GM19395 (cell line): ENCODE results near the gene DCXR.

Experiments
- ATAC-seq: cut with Tn5 transposase; IDR thresholded peaks from one replicate; pipeline ENCODE4 v1.9.1; 2021; ENCODE audit warnings: mild to moderate bottlenecking, moderate library complexity; ENCODE audit not compliant: unreplicated experiment

DCXR gene

DNA sequence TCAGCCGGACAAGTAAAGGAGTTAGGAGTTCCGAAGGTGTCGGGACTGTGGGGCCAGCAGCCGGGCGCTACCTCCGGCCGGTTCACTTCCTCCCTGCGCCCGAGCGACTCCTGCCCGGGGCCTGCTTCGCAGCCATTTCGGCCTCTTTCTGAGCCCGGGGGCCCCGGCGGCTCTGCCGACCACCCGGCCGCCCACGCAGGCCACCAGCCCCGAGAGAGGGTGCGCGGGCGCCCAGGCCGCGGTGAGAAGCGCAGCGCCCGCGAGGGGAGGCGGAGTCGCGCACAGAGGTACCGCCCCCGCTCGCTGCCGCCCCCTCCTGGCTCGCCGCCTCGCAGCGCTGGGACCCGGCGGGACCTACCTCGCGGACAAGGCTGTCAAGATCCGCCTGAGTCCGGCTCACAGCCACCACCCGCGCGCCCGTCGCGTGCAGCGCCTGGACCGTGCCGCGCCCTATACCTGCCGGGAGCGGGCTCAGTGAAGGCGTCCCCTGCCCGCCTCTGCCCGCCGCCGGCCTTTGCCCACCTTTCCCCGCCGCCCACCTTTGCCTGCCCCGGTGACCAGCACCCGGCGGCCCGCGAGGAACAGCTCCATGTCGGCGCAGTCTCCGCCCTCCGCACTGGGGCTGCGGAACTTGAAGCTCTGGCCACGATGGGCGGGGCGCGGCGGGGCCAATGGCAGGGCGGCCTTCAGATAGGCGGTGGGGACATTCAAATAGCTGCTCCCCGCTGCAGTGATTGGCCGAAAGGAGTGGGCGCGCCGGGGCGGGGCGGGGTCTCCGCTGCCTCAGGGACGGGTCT lies at the start of gene DCXR:
DCXR (minus strand) TSS at position 606 of the 797 bp plus-strand sequence; CDS start at position 591, 15 bp downstream.
- ATAC-seq, result peak; percentile 89

DNA sequence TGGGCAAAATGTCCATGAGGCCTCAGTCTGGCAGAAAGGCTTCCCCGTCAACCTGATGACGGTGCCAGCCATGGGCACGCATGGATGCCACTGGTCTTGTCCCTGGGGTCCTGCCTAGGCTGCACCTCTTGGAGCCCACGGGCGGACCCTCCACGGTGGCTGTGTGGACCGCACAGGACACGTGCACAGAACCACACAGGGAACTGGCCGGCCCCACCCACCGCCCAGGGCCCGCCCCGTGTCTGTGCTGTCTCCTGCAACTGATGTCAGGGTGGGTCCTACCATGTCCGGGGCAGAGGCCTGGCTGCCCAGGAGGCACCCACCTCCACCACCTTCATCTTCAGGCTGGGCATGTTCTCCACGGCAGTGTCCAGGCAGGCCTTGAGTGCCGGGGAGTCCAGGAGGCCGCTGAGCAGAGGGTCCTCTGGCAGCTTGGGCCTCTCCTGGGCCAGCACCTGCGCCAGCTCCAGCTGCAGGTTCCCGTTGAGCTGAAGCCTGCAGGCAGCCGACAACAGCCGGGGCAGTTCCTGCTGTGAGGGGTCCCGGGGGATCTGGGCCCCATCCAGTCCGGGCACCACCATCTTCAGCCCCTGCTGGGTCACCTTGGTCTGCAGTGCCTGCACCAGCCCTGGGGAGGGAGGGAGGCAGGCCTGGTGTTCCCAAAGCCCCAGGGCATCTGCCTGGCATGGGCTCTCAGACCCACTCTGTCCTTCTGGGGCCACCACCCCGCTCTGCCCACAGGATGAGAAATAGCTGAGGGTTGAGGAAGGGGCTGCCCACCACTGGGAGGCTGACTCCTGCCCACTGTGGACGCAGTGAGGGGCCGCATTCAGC lies 48.7 kb upstream of the DCXR start:
- no peak for ATAC-seq

DNA sequence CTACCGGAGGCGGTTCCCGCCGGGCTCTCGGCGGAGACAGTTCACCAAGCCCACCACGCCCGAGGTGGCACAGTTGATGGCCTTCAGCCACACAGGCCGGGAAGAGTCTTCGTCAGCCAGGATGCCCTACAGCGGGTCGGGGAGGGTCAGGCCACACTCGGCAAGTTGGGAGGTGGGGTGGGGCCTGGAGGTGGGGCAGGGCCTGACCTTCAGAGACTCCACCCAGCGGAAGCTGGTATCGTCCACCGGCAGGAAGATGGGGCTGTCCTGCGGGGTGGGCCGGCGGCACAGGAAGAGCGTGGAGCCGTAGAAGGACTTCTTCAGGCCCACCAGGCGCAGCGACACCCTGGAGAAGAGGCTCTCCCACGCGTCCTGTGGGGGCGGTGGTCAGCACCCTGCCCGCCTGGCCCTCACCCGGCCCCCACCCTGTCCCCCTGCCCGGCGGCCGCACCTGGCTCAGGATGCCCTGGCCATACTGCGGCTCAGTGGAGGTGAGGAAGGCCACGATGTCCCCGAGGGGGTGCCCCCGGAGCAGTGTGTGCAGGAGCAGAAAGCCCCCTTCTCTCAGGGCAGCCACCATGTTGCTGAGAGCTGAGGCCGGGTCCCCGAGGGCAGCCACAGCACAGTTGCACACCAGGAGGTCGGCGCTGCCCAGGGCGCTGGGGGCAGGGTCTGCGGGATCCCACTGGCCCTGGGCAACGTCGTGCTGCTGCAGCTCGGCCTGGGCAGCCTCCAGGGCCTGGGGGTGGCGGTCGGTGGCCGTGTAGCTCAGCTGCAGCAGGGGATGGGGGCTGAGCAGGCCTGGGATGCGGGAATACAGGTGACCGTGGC lies 47.7 kb upstream of the DCXR start:
- ATAC-seq, result no peak

DNA sequence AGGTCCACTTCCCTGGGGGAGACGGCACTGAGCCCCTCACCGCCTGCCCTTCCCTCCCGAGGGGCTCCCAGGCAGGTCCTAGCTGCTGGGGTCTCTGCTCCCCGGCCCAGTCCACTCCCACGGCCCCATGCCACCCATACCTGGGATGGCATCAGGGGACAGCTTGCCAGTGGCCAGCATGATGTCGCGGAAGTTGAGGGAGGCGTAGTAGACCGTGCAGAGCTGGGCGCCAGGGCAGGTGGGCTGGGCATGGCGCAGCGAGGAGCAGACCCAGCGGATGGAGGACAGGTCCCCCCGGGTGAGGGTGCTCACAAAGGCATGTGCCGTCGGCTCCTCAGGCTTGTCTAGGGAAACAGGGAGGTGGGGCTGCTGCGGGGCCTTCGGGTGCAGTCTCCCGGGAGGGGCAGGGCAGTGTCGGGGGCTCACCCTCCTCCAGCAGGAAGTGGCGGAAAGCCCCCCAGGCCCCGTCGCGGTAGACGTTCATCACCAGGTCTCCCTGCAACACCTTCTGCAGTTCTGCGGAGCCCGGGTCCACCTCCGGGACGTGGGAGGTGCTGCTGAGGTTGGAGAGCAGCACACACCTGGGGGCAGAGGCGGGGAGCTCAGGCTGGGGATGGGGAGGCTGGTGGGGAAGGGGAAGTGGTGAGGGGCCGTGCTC lies 47.0 kb upstream of the DCXR start:
- ATAC-seq, result no peak

DNA sequence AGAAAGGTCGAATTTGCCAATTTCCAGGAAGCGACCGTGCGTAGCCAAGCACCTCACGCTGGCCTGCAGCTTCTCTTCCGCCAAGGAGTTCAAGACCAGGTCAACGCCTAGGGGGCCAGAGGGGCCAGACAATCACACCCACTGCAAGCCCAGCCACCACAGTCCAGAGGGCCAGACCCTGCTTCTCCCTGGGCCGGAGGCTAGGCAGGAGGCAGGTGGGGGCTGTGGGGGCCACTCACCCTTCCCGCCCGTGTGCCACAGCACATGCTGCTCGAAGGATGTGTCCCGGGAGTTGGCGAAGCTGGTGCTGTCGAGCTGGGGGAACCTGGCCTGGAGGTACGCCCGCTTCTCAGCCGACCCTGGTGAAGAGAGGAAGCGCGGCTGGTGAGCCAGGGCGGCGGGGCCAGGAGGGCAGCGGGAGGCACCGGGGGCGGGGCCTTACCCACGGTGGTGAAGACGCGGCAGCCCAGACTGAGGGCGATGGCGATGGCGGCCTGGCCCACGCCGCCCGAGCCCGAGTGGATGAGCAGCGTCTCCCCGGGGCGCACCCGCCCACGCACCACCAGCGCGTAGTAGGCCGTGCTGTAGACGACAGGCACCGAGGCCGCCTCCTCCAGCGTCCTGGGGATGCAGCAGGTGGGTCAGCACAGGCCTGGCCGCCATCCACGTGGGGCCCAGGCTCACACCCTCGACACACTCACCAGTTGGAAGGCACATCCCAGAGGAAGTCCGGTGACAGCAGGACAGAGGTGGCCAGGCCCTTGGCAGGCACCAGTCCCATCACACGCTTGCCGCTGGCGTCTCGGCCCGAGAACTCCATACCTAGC lies 46.2 kb upstream of the DCXR start:
- ATAC-seq, result no peak

DNA sequence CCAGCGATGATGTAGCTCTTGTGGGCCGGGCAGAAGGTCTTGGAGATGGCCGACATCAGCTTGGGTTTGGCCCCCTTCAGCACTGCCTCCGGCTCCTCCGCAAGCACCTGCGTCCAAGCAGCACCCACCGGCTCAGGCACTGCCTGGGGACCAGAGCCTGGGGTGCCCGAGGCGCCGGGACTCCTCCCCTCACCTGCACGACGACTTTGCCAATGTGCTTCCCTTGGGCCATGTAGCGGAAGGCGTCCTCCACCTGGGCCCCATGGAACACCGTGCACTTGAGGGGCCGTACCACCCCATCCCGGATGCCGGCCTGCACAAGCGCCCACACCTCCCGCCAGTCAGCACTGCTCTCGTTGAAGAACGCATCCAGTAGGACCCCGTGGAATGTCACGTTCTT lies 45.5 kb upstream of the DCXR start:
- ATAC-seq, result no peak

DNA sequence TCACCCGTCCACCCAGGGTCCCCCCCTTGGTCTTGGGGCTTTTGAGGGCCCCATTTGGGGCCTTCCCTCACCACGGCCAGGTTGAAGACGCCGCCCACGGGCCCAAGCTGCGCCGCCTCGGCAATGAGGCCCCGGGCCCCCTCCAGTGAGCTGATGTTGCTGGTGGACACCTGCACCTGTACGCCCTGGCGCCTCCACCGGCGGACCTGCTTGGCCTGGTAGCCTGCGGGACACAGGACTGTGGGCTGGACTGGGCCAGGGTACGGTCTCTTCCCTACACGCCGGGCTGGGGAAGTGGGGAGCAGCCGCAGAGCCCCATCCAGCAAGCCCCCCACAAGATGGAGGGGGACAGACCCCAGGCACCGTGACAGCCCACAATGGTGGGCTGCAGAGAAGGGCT lies 45.0 kb upstream of the DCXR start:
- ATAC-seq, result no peak

DNA sequence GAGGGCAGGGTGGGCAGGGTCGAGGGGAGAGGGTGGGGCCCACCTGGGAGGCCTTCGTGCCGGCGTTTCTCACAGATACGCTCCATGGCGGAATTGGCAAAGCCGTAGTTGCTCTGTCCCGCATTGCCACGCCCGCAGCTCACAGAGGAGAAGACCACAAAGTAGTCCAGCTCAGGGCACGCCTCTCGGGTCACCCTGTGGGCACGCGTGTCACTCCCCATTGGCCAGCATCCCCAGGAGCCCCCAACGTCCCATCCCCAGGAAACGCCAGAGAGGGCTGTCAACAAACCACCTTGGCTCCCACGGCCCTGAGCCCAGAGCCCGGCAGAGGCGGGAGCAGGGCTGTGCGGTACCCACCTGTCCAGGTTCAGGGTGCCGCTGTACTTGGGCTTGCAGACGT lies 44.5 kb upstream of the DCXR start:
- no peak for ATAC-seq

DNA sequence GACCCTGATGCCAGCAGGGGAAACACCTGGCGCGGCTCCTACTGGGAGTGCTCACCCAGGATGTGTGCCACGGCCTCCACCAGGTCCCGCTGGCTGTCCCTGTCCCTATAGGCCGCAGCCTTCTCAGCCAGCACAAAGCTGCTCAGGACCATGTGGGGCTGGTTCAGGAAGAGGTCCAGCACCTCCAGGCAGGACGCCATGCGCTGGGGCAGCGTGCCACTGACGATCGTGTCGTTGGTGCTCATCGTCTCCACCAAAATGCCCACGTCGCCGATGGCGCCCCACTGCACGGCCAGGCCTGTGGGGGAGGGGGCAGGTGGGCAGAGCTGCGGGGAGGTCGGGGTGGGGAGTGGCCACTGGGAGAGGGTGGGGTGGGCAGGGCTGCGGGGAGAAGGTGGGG lies 44.0 kb upstream of the DCXR start:
- ATAC-seq, result no peak

DNA sequence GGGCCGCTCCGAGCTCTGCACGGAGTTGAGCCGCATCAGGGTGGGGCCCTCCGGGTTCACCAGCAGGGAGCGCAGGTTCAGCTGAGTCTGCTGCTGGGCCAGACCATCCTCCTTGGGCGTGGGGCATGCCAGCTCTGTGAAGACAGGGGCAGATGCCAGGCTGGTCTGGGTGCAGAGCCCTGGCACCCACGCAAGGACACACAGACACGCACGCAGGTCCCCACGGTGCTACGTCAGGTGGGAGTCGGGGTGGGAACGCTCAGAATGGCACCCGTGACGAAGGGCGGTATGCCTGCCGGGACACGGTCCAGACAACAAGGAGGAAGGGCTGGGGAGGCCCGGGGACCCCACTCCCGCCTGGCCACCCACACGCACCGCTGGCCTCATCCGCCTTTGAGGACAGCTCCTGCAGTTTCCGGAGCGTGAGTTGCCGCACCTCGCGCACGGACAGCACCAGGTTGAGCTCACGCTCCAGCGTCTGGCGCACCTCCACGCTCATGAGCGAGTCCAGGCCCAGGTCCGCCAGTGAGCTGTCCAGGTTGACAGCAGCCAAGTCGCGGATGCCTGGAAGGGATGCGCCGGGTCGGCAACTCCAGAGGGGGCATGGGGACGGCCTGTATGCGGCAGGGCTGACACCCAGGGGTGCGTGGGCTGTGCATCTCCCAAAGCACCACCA lies 43.4 kb upstream of the DCXR start:
- no peak for ATAC-seq

DNA sequence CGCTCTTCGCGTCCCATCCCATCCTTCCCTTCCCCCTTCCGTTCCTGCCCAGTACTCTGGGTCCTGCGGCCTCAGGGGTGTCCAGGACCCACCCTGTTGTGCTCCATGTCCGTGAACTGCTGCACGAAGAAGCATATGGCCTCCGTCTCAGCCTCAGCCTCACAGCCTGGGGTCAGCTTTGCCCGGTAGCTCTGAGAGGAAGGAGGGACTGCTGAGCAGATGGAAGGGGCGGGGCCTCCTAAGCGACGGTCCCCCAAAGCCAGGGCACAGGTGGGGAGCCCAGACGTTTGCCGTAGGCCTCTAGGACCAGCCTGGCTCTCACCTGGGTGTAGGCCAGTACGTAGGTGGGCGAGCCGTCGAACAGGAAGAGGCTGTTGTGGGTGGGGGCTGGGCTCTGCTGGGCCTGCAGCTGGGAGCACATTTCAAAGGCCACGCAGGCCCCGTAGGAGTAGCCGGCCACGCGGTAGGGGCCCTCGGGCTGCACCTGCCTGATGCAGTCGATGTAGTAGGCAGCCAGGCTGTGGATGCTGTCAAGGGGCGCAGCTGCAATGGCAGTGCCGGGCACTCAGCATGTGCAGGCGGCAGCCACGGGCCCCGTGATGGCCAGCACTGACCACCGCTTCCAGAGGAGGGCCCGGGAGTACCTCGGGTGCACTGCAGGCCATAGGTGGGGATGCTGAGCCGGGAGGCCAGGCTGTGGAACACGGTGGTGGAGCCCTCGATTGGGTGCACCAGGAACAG lies 42.7 kb upstream of the DCXR start:
- ATAC-seq, result no peak

DNA sequence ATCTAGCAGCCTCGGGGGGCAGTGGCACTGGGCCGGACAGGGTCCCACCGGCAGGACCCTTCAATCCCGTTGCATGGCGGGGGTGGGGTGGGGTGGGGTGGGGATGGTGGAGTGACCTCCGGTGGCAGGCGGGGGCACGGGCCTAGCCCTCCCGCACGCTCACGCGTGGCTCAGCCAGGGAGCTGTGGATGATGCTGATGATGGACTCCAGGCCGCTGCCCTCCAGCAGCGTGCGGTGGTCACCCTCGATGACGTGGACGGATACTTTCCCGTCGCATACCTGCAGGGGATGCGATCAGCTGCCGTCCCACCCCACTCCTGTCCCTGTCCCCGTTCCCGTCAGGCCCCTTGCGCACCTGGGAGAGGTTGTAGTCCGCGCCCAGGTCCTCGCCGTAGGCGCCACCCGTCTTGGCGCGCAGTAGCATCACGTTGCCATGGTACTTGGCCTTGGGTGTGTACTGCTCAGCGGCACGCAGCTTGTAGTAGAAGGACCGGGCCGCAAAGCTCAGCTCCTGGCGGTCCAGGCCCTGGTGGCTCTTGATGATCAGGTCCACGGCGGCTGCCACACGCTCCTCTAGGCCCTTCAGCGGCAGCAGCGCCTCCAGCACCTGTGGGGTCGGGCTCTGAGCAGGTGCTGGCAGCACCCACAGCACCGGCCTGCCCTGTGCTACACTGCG lies 41.6 kb upstream of the DCXR start:
- ATAC-seq, result no peak

DNA sequence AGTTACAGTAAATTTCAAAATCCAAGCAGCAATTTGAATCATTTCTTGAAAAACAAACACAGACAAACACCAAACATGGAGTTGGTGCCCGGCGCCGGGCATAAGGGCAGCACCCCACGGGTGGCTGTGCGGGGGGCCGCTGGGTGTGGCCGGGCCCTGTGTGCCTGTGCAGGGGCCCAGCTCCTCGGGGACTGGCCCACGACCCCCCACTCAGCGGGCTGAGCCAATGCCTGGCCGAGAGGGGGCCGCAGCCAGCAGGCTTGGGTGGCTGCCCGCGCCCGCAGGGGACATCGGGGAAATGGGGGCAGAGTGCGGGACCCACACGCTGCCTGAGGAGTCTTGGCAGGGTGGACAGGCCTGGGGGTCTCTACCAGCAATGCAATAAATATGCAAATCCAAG lies 40.9 kb upstream of the DCXR start:
- ATAC-seq, result no peak

DNA sequence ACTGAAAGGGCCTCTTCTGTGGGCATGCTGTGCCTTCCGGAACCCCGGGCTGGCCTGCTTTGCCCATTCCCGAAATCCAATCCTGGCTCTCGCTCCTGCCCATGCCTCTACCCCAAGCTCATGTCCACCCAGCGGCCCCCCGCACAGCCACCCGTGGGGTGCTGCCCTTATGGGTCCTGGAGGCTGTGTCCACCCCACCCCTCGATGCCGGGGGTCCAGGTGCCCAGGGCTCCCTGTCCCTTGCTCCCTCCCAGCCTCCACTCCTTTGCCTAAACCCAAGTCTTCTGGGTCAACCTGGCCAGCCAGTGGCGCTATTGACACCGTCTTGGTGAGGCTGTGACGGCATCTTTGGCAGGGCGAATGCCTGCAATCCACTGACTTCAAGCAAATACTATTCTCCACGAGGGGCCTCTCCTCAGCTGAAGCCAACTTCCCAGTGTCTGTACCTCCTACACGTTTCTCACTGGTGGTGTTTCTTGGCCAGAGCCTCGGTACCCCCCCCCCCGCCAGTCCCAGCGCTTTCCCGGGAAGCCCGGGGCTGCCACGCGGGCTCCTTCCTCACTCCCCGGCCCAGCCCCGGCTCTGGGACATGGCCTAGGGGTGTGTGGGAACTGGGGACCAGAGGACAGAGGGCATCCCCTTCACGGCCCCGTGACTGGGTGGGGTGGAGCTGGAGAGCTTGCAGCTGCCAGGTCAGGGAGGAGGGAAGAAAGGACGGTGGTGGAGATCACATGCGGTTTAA lies 40.3 kb upstream of the DCXR start:
- ATAC-seq, result no peak

DNA sequence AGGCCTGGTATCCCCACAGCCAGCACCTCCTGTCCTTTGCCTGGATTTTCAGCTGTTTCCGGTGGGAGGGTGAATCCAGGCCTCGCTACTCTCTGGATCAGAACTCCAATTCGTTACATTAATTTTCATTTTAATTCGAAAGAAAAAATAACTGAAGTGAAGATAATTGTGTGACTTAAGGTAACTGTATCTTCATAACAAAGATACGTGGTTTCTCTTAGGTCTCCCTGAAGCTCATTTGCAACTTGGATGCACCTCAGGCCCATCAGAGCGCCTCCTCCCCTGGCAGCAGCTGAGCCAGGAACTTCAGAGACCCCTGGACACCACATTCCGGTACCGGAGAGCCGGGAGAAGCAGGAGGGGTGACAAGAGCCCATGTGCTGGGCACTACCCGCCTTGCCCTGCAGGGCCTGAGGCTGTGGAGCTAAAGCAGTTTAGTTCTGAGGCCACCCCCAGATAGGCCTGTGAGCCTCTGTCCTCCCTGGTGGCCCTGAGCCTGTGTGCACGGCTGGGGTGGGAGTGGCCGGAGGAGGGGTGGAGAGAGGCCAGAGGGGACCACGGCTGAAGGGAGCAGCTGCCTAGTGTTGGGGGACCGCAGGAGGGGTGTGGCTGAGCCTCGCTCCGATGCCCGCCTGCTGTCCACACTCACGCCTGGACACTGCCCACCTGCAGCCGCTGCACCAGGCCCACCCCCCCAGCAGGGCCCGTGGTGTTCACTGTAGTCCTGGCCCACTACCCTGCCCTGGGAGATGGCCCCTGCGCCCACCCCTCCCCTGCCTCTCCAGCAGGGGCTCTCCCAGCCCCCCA lies 39.5 kb upstream of the DCXR start:
- no peak for ATAC-seq

DNA sequence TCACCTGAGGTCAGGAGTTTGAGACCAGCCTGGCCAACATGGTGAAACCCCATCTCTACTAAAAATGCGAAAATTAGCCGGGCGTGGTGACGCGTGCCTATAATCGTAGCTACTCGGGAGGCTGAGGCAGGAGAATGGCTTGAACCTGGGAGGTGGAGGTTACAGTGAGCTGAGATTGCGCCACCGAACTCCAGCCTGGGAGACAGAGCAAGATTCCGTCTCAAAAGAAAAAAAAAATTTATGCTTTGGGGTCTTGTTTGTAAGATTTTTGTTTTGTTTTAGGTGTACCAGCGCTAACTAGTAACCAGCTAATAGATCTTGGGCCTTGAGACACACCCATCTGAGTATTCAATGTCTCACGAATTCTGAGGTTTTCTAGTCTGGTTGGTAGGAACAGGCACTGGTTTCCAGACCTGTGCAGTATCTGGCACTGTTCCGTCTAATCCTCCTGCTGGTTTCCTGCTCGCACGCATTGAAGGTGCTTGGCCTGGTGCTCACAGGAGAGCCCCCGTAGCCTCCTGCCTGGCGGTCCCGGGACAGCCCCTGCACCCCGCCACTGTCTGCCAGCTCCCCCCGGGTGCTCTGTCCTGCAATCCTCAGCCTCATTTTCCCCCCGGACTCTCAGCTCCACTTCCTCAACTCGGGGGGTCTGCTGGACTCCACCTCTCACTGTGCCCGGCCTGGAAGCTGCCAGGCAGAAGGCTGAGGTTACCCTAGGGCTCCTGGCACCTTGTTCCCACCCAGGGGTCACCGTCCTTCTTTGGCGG lies 38.7 kb upstream of the DCXR start:
- no peak for ATAC-seq
